ENCODE results near the gene PVALB. TPM values are rescaled to one million over a fixed set of nuclear protein-coding genes. Genes with fewer than 3 reads are reported as not detected.

PVALB gene, protein sequence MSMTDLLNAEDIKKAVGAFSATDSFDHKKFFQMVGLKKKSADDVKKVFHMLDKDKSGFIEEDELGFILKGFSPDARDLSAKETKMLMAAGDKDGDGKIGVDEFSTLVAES
- total RNA-seq (2011; cell fraction: chromatin; rRNA removed; ENCODE audit: low replicate concordance): not detected in 2 replicates
- not detected in 2 replicates for total RNA-seq (2011; cell fraction: nucleolus; rRNA removed)
- total RNA-seq (2011; cell fraction: nucleoplasm; rRNA removed): not detected in 2 replicates
- total RNA-seq (2014; rRNA removed) (not detected in 2 replicates), total RNA-seq (2014; rRNA removed; fragmentation: Illumina TruSeq; extraction: Trizol) (not detected in 2 replicates), total RNA-seq (2015; rRNA removed; fragmentation: Illumina TruSeq; extraction: Trizol) (not detected in 2 replicates), total RNA-seq (2021) (not detected in 2 replicates), polyA plus RNA-seq (2011; rRNA removed) (not detected in 2 replicates), polyA plus RNA-seq (2014; fragmentation: Illumina TruSeq; extraction: Trizol) (not detected in 2 replicates), polyA plus RNA-seq (2014; fragmentation: Nextera tagmentation; extraction: Ambion mirVana) (not detected), polyA plus RNA-seq (2014; rRNA removed) (not detected in 2 replicates), polyA minus RNA-seq (2011; rRNA and poly(A)+ RNA removed) (not detected in 2 replicates), Bru-seq, nascent RNA (not detected), BruChase-seq, experiment 1, labeled RNA remaining after a 2-hour chase (not detected), BruChase-seq, experiment 2, labeled RNA remaining after a 6-hour chase (not detected)
- not detected in 2 replicates for polyA plus RNA-seq (2011; cell fraction: cytosol; rRNA removed)
- polyA plus RNA-seq (2011; cell fraction: nucleus; rRNA removed): not detected in 2 replicates
- polyA plus RNA-seq (2012): not detected in 2 replicates
- not detected in 2 replicates for polyA minus RNA-seq (2011; cell fraction: cytosol; rRNA and poly(A)+ RNA removed)
- not detected in 2 replicates for polyA minus RNA-seq (2011; cell fraction: nucleus; rRNA and poly(A)+ RNA removed)
- long read RNA-seq, experiment 1: 0 reads
- long read RNA-seq, experiment 2: 0 reads
- long read RNA-seq, experiment 3: 0 reads

DNA sequence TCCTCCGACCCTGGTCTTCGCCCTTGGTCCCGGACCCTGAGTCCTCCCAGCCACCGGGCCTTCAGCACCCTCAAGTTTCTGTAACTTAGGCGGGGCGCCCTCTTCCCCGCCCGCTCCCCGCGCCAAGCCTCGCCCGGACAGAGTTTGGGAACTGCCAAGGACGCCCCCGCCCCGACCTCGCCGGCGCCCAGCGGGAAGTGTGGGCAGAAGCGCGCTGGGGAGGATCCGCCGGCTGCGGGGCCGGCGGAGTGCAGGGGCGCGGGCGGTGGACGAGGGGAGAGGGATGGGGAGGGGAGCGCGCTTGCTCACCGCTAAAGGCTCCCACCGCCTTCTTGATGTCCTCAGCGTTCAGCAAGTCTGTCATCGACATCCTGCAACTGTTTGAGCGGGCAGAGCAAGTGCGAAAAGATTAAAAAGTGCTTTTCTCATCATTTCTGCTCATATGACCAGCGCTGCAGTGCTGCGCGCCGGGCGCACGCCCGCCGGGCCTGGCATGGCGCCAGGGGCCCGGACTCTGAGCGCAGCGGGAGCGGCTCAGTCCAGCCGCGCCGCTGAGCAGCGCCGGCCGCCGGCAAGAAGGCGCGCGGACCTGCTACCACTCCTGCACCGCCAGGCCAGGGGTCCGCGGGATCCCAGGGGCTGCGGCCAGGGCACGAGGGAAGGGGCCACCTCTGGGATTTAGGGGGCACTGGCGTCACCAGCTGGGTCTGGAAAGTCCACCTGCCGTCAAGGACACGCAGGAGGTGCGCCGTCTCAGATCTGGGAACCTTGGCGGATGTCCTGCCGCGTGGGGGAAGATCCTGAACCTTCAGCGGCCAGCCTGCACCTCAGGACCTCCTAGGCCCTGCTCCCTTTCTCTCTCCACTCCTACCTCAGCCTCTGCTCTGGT, at the start of gene PVALB:
TSS of gene PVALB (minus strand) at position 400 of the 889 bp plus-strand sequence. CDS start at position 370, 30 bp downstream.
- H2AFZ ChIP-seq (ENCODE audit: low read depth, low read length): no peak within 1 kb of the TSS
- no peak within 1 kb of the TSS for H3K4me2 ChIP-seq (ENCODE audit: insufficient read depth, low read length)
- no peak within 1 kb of the TSS for H3K27ac ChIP-seq (ENCODE audit: extremely low read depth, low read depth, low read length)
- H3K4me1 ChIP-seq (replicated peaks in 1 of 2; ENCODE audit: control insufficient read depth in 2 of 2, insufficient read depth in 2 of 2, low read length in 2 of 2): peaks cover 0 to 12% of the 10 kb centered on the region in 2 experiments; a peak in 2 of 5 replicates
- ChIA-PET CTCF (ENCODE audit: low intra/inter-chr PET ratio) (no interaction called here), POLR2A (no interaction called here)
- no peaks in the 10 kb centered on the region for H3K9me3 ChIP-seq (replicated peaks; ENCODE audit: control insufficient read depth, insufficient read depth, low read depth, low read length)
- no peaks in the 10 kb centered on the region for H3K36me3 ChIP-seq (ENCODE audit: control insufficient read depth, insufficient read depth, low read length)
- TF ChIP-seq NRF1 (conservative IDR thresholded peaks at IDR 0.05 in 1 of 2, IDR thresholded peaks at IDR 0.05 in 1 of 2) (peak in 1 of 2 experiments; percentile 21; a peak in 2 of 4 replicates), ZFP1 (CRISPR knock-in tag; IDR thresholded peaks at IDR 0.05) (no peak), PTBP1 (IDR thresholded peaks at IDR 0.05; ENCODE audit: low read depth, low read length) (no peak), TCF7 (IDR thresholded peaks at IDR 0.05; ENCODE audit: borderline replicate concordance) (no peak), NFIC (IDR thresholded peaks at IDR 0.05) (peak; percentile 73), EGR1 (conservative IDR thresholded peaks at IDR 0.05) (no peak; the same call in 1 of the 2 replicates)
- TF ChIP-seq, protein P1, sequence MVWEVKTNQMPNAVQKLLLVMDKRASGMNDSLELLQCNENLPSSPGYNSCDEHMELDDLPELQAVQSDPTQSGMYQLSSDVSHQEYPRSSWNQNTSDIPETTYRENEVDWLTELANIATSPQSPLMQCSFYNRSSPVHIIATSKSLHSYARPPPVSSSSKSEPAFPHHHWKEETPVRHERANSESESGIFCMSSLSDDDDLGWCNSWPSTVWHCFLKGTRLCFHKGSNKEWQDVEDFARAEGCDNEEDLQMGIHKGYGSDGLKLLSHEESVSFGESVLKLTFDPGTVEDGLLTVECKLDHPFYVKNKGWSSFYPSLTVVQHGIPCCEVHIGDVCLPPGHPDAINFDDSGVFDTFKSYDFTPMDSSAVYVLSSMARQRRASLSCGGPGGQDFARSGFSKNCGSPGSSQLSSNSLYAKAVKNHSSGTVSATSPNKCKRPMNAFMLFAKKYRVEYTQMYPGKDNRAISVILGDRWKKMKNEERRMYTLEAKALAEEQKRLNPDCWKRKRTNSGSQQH (CRISPR knock-in tag; IDR thresholded peaks at IDR 0.05): no peak
- TF ChIP-seq, protein P2, sequence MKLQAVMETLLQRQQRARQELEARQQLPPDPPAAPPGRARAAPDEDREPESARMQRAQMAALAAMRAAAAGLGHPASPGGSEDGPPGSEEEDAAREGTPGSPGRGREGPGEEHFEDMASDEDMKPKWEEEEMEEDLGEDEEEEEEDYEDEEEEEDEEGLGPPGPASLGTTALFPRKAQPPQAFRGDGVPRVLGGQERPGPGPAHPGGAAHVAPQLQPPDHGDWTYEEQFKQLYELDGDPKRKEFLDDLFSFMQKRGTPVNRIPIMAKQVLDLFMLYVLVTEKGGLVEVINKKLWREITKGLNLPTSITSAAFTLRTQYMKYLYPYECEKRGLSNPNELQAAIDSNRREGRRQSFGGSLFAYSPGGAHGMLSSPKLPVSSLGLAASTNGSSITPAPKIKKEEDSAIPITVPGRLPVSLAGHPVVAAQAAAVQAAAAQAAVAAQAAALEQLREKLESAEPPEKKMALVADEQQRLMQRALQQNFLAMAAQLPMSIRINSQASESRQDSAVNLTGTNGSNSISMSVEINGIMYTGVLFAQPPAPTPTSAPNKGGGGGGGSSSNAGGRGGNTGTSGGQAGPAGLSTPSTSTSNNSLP (IDR thresholded peaks at IDR 0.05; ENCODE audit: borderline replicate concordance, low read depth, low read length): no peak
- TF ChIP-seq, protein P3, sequence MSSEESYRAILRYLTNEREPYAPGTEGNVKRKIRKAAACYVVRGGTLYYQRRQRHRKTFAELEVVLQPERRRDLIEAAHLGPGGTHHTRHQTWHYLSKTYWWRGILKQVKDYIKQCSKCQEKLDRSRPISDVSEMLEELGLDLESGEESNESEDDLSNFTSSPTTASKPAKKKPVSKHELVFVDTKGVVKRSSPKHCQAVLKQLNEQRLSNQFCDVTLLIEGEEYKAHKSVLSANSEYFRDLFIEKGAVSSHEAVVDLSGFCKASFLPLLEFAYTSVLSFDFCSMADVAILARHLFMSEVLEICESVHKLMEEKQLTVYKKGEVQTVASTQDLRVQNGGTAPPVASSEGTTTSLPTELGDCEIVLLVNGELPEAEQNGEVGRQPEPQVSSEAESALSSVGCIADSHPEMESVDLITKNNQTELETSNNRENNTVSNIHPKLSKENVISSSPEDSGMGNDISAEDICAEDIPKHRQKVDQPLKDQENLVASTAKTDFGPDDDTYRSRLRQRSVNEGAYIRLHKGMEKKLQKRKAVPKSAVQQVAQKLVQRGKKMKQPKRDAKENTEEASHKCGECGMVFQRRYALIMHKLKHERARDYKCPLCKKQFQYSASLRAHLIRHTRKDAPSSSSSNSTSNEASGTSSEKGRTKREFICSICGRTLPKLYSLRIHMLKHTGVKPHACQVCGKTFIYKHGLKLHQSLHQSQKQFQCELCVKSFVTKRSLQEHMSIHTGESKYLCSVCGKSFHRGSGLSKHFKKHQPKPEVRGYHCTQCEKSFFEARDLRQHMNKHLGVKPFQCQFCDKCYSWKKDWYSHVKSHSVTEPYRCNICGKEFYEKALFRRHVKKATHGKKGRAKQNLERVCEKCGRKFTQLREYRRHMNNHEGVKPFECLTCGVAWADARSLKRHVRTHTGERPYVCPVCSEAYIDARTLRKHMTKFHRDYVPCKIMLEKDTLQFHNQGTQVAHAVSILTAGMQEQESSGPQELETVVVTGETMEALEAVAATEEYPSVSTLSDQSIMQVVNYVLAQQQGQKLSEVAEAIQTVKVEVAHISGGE (CRISPR knock-in tag; IDR thresholded peaks at IDR 0.05): no peak
- peaks cover 5 to 50% of the 10 kb centered on the region in 2 experiments; a peak in 4 of 5 replicates for H3K27me3 ChIP-seq (ENCODE audit: control insufficient read depth in 2 of 2, insufficient read depth in 2 of 2, low read length in 2 of 2)
- peak; percentile 13 to 31 (median 23) for DNase-seq (ENCODE audit: extremely low read depth in 1 of 4, low spot score in 3 of 4)
- no peak within 1 kb of the TSS for H3K4me3 ChIP-seq
- BruUV-seq (replicated peaks): no TSS peak
- H3K9ac ChIP-seq (ENCODE audit: insufficient read depth in 1 of 2, low read depth in 2 of 2, low read length in 2 of 2): no peak within 1 kb of the TSS
- in situ Hi-C loops (cut with MboI): no loop called here
- intact Hi-C loops (cut with micrococcal nuclease): no loop called here
- FAIRE-seq: no peak
- 3% methylated on average over 29 of the region's 75 CpGs for WGBS (ENCODE audit: insufficient coverage, low coverage, missing lambda C conversion rate)
- no peaks in the 10 kb centered on the region for H3K79me2 ChIP-seq (ENCODE audit: control insufficient read depth, insufficient read depth, low read length)
- ATAC-seq: peak; percentile 65; the same call in 2 of the 3 replicates
- H3K9me1 ChIP-seq (ENCODE audit: control insufficient read depth, insufficient read depth, low read length): no peaks in the 10 kb centered on the region
- peaks cover 6% of the 10 kb centered on the region; the same call in 1 of the 2 replicates for H4K20me1 ChIP-seq (replicated peaks; ENCODE audit: control insufficient read depth, insufficient read depth, low read length)

Data from K562 (cell line).